ENCODE measurements around the gene C1orf74. TPM values are rescaled to one million over a fixed set of nuclear protein-coding genes. Genes with fewer than 3 reads are reported as not detected.

Gene C1orf74
- total RNA-seq, 1 donor from 2014 or later = 3.7 TPM

- Mint-ChIP-seq H3K4me1 (no peaks in the 10 kb centered on the region), H3K27ac (no peak overlapping the region), H3K9me3 (no peaks in the 10 kb centered on the region), H3K27me3 (no peaks in the 10 kb centered on the region), H3K4me3 (peak overlapping the region; percentile 60), H3K36me3 (ENCODE audit: low read depth) (peaks cover 53% of the 10 kb centered on the region)
- ATAC-seq (ENCODE audit: low read depth) (peak; percentile 68), DNase-seq (no peak)
- no peak for TF ChIP-seq CTCF (IDR thresholded peaks at IDR 0.05)
- ChIA-PET POLR2A (interaction anchor here (0.6 to 4.9 kb wide), 9 partner anchors 7 to 141 kb away, joined by 3 to 49 read pairs (median 4); partner anchors contain the start of genes C1orf74, IRF6 and TRAF3IP3), CTCF (interaction anchor here (0.9 to 2.3 kb wide), 4 partner anchors 9 to 53 kb away, joined by 3 to 15 read pairs (median 4); partner anchors contain the start of gene UTP25)
- intact Hi-C loops (cut with micrococcal nuclease) = loop anchor here (1.0 to 2.0 kb wide), 2 partner anchors 8 to 18 kb away; partner anchors contain the start of gene TRAF3IP3
Measured at GRCh38 chr1:209774592-209774991, 9.8 kb downstream of the C1orf74 start.

- intact Hi-C loops (cut with micrococcal nuclease) = no loop called here
- H3K36me3 Mint-ChIP-seq (ENCODE audit: low read depth) = peaks cover 45% of the 10 kb centered on the region
- no peaks in the 10 kb centered on the region for H3K9me3 Mint-ChIP-seq
- H3K27ac Mint-ChIP-seq = no peak overlapping the region
- ChIA-PET CTCF (no interaction called here), POLR2A (interaction anchor here (1.1 to 4.9 kb wide), 3 partner anchors 8 to 14 kb away, joined by 4 to 49 read pairs (median 44); partner anchors contain the start of genes C1orf74 and TRAF3IP3)
- no peak for TF ChIP-seq CTCF (IDR thresholded peaks at IDR 0.05)
- no peaks in the 10 kb centered on the region for H3K4me1 Mint-ChIP-seq
- ATAC-seq (ENCODE audit: low read depth) (no peak), DNase-seq (no peak)
- H3K27me3 Mint-ChIP-seq = no peaks in the 10 kb centered on the region
- no peak overlapping the region for H3K4me3 Mint-ChIP-seq
Measured at GRCh38 chr1:209772126-209772525, 12.2 kb downstream of the C1orf74 start.

GRCh38 chr1:209770636-209771415 lies 13.5 kb downstream of the C1orf74 start:
- Mint-ChIP-seq H3K27me3 (no peaks in the 10 kb centered on the region), H3K9me3 (no peaks in the 10 kb centered on the region), H3K27ac (no peak overlapping the region), H3K4me3 (no peak overlapping the region), H3K36me3 (ENCODE audit: low read depth) (peaks cover 45% of the 10 kb centered on the region), H3K4me1 (peaks cover 11% of the 10 kb centered on the region)
- no peak for TF ChIP-seq CTCF (IDR thresholded peaks at IDR 0.05)
- ATAC-seq (ENCODE audit: low read depth) = no peak
- ChIA-PET CTCF (interaction anchor here (1.5 to 5.4 kb wide), 2 partner anchors 18 to 78 kb away, joined by 4 to 88 read pairs; partner anchors contain the start of gene TRAF3IP3), POLR2A (interaction anchor here (3.6 to 5.0 kb wide), 2 partner anchors 13 kb away, joined by 50 to 175 read pairs; partner anchors contain the start of genes C1orf74 and TRAF3IP3)
- intact Hi-C loops (cut with micrococcal nuclease) = no loop called here
- DNase-seq = no peak

GRCh38 chr1:209769971-209770370 lies 14.4 kb downstream of the C1orf74 start:
- ChIA-PET CTCF (interaction anchor here (1.0 to 5.4 kb wide), 4 partner anchors 14 to 77 kb away, joined by 4 to 88 read pairs (median 9); partner anchors contain the start of gene TRAF3IP3), POLR2A (interaction anchor here (0.8 to 5.0 kb wide), 10 partner anchors 8 to 73 kb away, joined by 3 to 175 read pairs (median 12); partner anchors contain the start of genes C1orf74 and TRAF3IP3)
- no peak for ATAC-seq (ENCODE audit: low read depth)
- TF ChIP-seq CTCF (IDR thresholded peaks at IDR 0.05) = no peak
- DNase-seq = no peak
- Mint-ChIP-seq H3K9me3 (no peaks in the 10 kb centered on the region), H3K36me3 (ENCODE audit: low read depth) (peaks cover 44% of the 10 kb centered on the region), H3K4me1 (peaks cover 15% of the 10 kb centered on the region), H3K27me3 (no peaks in the 10 kb centered on the region), H3K27ac (no peak overlapping the region), H3K4me3 (no peak overlapping the region)
- intact Hi-C loops (cut with micrococcal nuclease) = no loop called here

Measured in activated B cell treated with CpG ODN at 0.5 μM for 24 hours (primary cell).